A549 (cell line): ENCODE measurements around the gene DDR2. TPM values are rescaled to one million over a fixed set of nuclear protein-coding genes. Genes with fewer than 3 reads are reported as not detected.

Experiments used
- ATAC-seq, 2 experiments: fragments of 200-7000 bp in 1 of 2; fragments of >200 bp in 1 of 2; cut with Nextera tagmentation in 1 of 2; cut with Tn5 transposase in 1 of 2; 3 replicates each; pipeline versions ENCODE4 v1.8.0 to v1.9.1; 2018 to 2020; ENCODE audit warnings: mild to moderate bottlenecking in 1 of 2, moderate library complexity in 1 of 2
- CTCF ChIA-PET: fragments of 300-600 bp; sonication (Branson Sonifier 250); formaldehyde crosslinking; extraction: SDS; loops from one replicate; lab custom pipeline; 2021; ENCODE audit warnings: antibody characterized with exemption, inconsistent platforms; lab: Yijun Ruan, JAX
- POLR2A ChIA-PET: fragments of 350-600 bp; formaldehyde crosslinking; extraction: SDS; loops from one replicate; lab custom pipeline; 2021; ENCODE audit warnings: antibody characterized with exemption, inconsistent platforms; lab: Yijun Ruan, JAX
- DNase-seq, 2 experiments: peaks; one replicate each; pipeline versions ENCODE4 v3.0.0 to v3.0.0-alpha.2; 2011 to 2016; ENCODE audit warnings: low read depth in 1 of 2, low spot score in 1 of 2
- FAIRE-seq: peaks from 2 replicates; lab custom pipeline; 2011; peaks lifted over from hg19 to GRCh38; lab: Jason Lieb, UNC
- H3K27ac ChIP-seq, 2 experiments: fragments of >200 bp; sonication (Bioruptor Twin); formaldehyde crosslinking; 3 replicates each; pipeline ENCODE4 v1.5.1; 2016 to 2017
- H3K4me1 ChIP-seq: fragments of >200 bp; sonication (Bioruptor Twin); formaldehyde crosslinking; 3 replicates; pipeline ENCODE4 v1.6.1; 2016
- H3K4me2 ChIP-seq: fragments of >200 bp; sonication (Bioruptor Twin); formaldehyde crosslinking; 3 replicates; pipeline ENCODE4 v1.6.1; 2016
- H3K4me3 ChIP-seq: fragments of >200 bp; sonication (Bioruptor Twin); formaldehyde crosslinking; 3 replicates; pipeline ENCODE4 v1.5.1; 2016
- H3K9me3 ChIP-seq: fragments of >200 bp; sonication (Bioruptor Twin); formaldehyde crosslinking; 3 replicates; pipeline ENCODE4 v1.6.1; 2016
- BHLHE40 ChIP-seq: IDR thresholded peaks from 2 replicates; pipeline ENCODE4 v1.6.1; 2012; ENCODE audit warnings: low read depth, low read length, inconsistent platforms
- CBX8 ChIP-seq: fragments of 200-600 bp; sonication (generic); IDR thresholded peaks from 2 replicates; pipeline ENCODE4 v1.6.1; 2016
- CEBPB ChIP-seq, 2 experiments: fragments of >200 bp in 1 of 2; sonication (Bioruptor Twin) in 1 of 2; formaldehyde crosslinking in 1 of 2; IDR thresholded peaks; 2 replicates each; pipeline ENCODE4 v1.6.1; 2012 to 2016
- EHF ChIP-seq: fragments of 250-450 bp; sonication (Bioruptor Pico); IDR thresholded peaks from 2 replicates; pipeline ENCODE4 v1.5.0; 2020; ENCODE audit warnings: mild to moderate bottlenecking
- EHMT2 ChIP-seq: fragments of 200-600 bp; sonication (generic); IDR thresholded peaks from 2 replicates; pipeline ENCODE4 v1.6.1; 2016; ENCODE audit warnings: antibody characterized with exemption, low read depth, mild to moderate bottlenecking, moderate library complexity
- ESRRA ChIP-seq: fragments of 150-350 bp; IDR thresholded peaks from 2 replicates; pipeline ENCODE4 v1.6.1; 2014; ENCODE audit warnings: mild to moderate bottlenecking, low read length, borderline replicate concordance
- FOSL2 ChIP-seq, 2 experiments: fragments of 450-650 bp in 1 of 2; fragments of >200 bp in 1 of 2; sonication (Bioruptor Twin) in 1 of 2; formaldehyde crosslinking; IDR thresholded peaks; 2 replicates each; pipeline versions ENCODE4 v1.5.0 to v1.6.1; 2016 to 2020; ENCODE audit warnings: mild to moderate bottlenecking in 1 of 2, moderate library complexity in 1 of 2
- FOXS1 ChIP-seq: fragments of 250-450 bp; sonication (Bioruptor Pico); IDR thresholded peaks from 2 replicates; pipeline ENCODE4 v1.5.0; 2020; ENCODE audit warnings: mild to moderate bottlenecking, moderate library complexity
- HOXB5 ChIP-seq: fragments of 250-450 bp; sonication (Bioruptor Pico); IDR thresholded peaks from 2 replicates; pipeline ENCODE4 v1.5.0; 2020; ENCODE audit warnings: mild to moderate bottlenecking, moderate library complexity
- KDM5A ChIP-seq: fragments of 200-600 bp; sonication (generic); IDR thresholded peaks from 2 replicates; pipeline ENCODE4 v1.6.1; 2016; ENCODE audit warnings: antibody characterized with exemption, mild to moderate bottlenecking
- MYC ChIP-seq: IDR thresholded peaks from 2 replicates; pipeline ENCODE4 v1.6.1; 2012; ENCODE audit warnings: mild to moderate bottlenecking, inconsistent platforms, low read length, improper control_type of control experiment, borderline replicate concordance
- PHF8 ChIP-seq: fragments of 200-600 bp; sonication (generic); IDR thresholded peaks from 2 replicates; pipeline ENCODE4 v1.6.1; 2016; ENCODE audit warnings: low read depth, mild to moderate bottlenecking, antibody characterized with exemption, moderate library complexity, borderline replicate concordance
- POLR2A ChIP-seq: IDR thresholded peaks from 2 replicates; pipeline ENCODE4 v1.6.1; 2012; ENCODE audit warnings: mild to moderate bottlenecking, low read length
- POLR2AphosphoS2 ChIP-seq: conservative IDR thresholded peaks from 2 replicates; pipeline ENCODE4 v1.6.1; 2012; ENCODE audit warnings: low read length, improper control_type of control experiment, inconsistent platforms
- RAD21 ChIP-seq, 2 experiments: fragments of >200 bp in 1 of 2; sonication (Bioruptor Twin) in 1 of 2; formaldehyde crosslinking in 1 of 2; IDR thresholded peaks in 1 of 2; conservative IDR thresholded peaks in 1 of 2; 2 replicates in 1 of 2; 3 replicates in 1 of 2; pipeline ENCODE4 v1.6.1; 2012 to 2018; ENCODE audit warnings: inconsistent platforms in 1 of 2
- RFX5 ChIP-seq: fragments of 450-650 bp; IDR thresholded peaks from 2 replicates; pipeline ENCODE4 v1.7.1; 2014; ENCODE audit warnings: antibody characterized with exemption, mild to moderate bottlenecking, moderate library complexity
- RNF2 ChIP-seq: fragments of 200-600 bp; sonication (generic); IDR thresholded peaks from 2 replicates; pipeline ENCODE4 v1.6.1; 2016; ENCODE audit warnings: low read depth, mild to moderate bottlenecking, antibody characterized with exemption, moderate library complexity, borderline replicate concordance
- ZFP36 ChIP-seq: fragments of 450-650 bp; IDR thresholded peaks from 2 replicates; pipeline ENCODE4 v1.6.1; 2014; ENCODE audit warnings: borderline replicate concordance; ENCODE audit not compliant: partially characterized antibody
- ZSCAN20 ChIP-seq: fragments of 250-450 bp; sonication (Bioruptor Pico); IDR thresholded peaks from 2 replicates; pipeline ENCODE4 v1.8.0; 2022; ENCODE audit warnings: mild to moderate bottlenecking, moderate library complexity
- WGBS: methylation state at CpG from one replicate; pipeline ENCODE4 v1.1.6; 2017; ENCODE audit errors: missing lambda C conversion rate; 5-methylcytosine and 5-hydroxymethylcytosine counted together
- polyA plus RNA-seq, 4 experiments: library from polyadenylated mRNA; depleted of rRNA in 3 of 4; stranded (reverse); fragments of >200 nt; fragmentation: RNase III in 1 of 4; extraction: RNeasy Plus Mini Kit Qiagen cat#74134 plus additional on column Dnase treatment in 1 of 4; gene quantifications; 2 replicates in 3 of 4; 3 replicates in 1 of 4; pipeline ENCODE4 v1.2.3, GENCODE V29; 2011 to 2017
- TF ChIP-seq, protein P1 (sequence below): fragments of 150-350 bp; IDR thresholded peaks from 2 replicates; pipeline ENCODE4 v1.6.1; 2014; ENCODE audit warnings: low read depth, mild to moderate bottlenecking, low read length
- TF ChIP-seq, protein P2 (sequence below): fragments of 200-600 bp; sonication (generic); IDR thresholded peaks from 2 replicates; pipeline ENCODE4 v1.6.1; 2016; ENCODE audit warnings: antibody characterized with exemption, mild to moderate bottlenecking, moderate library complexity
- TF ChIP-seq, protein P3 (sequence below): IDR thresholded peaks from 2 replicates; pipeline ENCODE4 v1.6.1; 2012; ENCODE audit warnings: low read depth, borderline replicate concordance
- TF ChIP-seq, protein P4 (sequence below): fragments of >200 bp; sonication (Bioruptor Twin); formaldehyde crosslinking; IDR thresholded peaks from 2 replicates; pipeline ENCODE4 v1.6.1; 2016
- TF ChIP-seq, protein P5 (sequence below): IDR thresholded peaks from 2 replicates; pipeline ENCODE4 v1.6.1; 2012
- TF ChIP-seq, protein P6 (sequence below): fragments of >200 bp; sonication (Bioruptor Twin); formaldehyde crosslinking; IDR thresholded peaks from 3 replicates; pipeline ENCODE4 v1.5.1; 2016
- TF ChIP-seq, protein P7 (sequence below): fragments of 250-450 bp; sonication (Bioruptor Pico); IDR thresholded peaks from 2 replicates; pipeline ENCODE4 v1.5.0; 2020; ENCODE audit warnings: low read depth, mild to moderate bottlenecking, moderate library complexity

DDR2 gene
- polyA plus RNA-seq, 2 of the 4 experiments (the other 2 are of a cell fraction): 0.14 to 0.49 TPM

DNA sequence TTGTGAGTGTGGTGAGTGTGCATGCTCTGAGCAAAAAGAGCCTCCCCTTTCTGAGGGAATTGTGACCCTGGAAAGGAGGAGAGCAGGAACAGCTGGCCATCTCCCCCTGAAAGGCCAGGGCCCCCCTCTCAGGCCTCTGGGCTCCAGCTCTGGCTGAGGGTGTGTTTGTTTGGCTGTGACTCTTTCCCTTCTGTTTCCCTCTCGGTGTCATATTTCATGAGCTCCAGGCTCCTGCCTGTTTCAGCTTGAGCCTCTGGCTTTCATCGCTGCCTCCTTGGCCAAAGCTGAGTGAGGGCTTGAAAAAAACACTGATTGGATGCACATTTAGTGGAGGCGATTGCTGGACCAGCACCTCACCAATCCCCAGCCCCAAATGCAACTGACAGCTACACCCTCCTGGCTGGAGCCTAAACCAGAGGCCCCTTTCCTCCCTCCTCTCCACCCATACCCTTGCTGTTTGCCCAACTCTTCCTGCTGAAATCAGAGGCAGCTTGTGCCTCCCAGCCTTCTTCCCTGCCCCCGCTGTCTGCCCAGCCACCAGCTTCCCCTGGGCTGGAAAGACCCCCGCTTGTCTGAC is 64.1 kb downstream of the DDR2 start:
- DNase-seq: peak in 1 of 2 experiments; percentile 54
- Histone ChIP-seq H3K4me3 (no peak overlapping the region), H3K9me3 (no peaks in the 10 kb centered on the region), H3K27ac (peak overlapping the region; percentile 18 to 68; a peak in 3 of 6 replicates), H3K4me1 (peaks cover 18% of the 10 kb centered on the region), H3K4me2 (peak overlapping the region; percentile 52)
- CTCF ChIA-PET: no interaction called here
- FAIRE-seq: no peak
- 47% methylated on average over 5 of the region's 5 CpGs for WGBS
- ATAC-seq: peak; percentile 87 to 91
- POLR2A ChIA-PET: no interaction called here
- TF ChIP-seq FOXS1 (CRISPR knock-in tag) (no peak), ZFP36 (no peak), EHF (CRISPR knock-in tag) (no peak), PHF8 (no peak), EHMT2 (no peak), ESRRA (no peak), RNF2 (no peak), MYC (no peak), CEBPB (IDR thresholded peaks at IDR 0.05) (no peak), RFX5 (no peak), FOSL2 (IDR thresholded peaks at IDR 0.05) (no peak), FOSL2 (CRISPR knock-in tag; IDR thresholded peaks at IDR 0.05) (no peak), HOXB5 (no peak), ZSCAN20 (CRISPR knock-in tag) (no peak), CBX8 (no peak)
- TF ChIP-seq, protein P1, sequence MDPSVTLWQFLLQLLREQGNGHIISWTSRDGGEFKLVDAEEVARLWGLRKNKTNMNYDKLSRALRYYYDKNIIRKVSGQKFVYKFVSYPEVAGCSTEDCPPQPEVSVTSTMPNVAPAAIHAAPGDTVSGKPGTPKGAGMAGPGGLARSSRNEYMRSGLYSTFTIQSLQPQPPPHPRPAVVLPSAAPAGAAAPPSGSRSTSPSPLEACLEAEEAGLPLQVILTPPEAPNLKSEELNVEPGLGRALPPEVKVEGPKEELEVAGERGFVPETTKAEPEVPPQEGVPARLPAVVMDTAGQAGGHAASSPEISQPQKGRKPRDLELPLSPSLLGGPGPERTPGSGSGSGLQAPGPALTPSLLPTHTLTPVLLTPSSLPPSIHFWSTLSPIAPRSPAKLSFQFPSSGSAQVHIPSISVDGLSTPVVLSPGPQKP: no peak
- TF ChIP-seq, protein P2, sequence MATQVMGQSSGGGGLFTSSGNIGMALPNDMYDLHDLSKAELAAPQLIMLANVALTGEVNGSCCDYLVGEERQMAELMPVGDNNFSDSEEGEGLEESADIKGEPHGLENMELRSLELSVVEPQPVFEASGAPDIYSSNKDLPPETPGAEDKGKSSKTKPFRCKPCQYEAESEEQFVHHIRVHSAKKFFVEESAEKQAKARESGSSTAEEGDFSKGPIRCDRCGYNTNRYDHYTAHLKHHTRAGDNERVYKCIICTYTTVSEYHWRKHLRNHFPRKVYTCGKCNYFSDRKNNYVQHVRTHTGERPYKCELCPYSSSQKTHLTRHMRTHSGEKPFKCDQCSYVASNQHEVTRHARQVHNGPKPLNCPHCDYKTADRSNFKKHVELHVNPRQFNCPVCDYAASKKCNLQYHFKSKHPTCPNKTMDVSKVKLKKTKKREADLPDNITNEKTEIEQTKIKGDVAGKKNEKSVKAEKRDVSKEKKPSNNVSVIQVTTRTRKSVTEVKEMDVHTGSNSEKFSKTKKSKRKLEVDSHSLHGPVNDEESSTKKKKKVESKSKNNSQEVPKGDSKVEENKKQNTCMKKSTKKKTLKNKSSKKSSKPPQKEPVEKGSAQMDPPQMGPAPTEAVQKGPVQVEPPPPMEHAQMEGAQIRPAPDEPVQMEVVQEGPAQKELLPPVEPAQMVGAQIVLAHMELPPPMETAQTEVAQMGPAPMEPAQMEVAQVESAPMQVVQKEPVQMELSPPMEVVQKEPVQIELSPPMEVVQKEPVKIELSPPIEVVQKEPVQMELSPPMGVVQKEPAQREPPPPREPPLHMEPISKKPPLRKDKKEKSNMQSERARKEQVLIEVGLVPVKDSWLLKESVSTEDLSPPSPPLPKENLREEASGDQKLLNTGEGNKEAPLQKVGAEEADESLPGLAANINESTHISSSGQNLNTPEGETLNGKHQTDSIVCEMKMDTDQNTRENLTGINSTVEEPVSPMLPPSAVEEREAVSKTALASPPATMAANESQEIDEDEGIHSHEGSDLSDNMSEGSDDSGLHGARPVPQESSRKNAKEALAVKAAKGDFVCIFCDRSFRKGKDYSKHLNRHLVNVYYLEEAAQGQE: no peak
- TF ChIP-seq, protein P3, sequence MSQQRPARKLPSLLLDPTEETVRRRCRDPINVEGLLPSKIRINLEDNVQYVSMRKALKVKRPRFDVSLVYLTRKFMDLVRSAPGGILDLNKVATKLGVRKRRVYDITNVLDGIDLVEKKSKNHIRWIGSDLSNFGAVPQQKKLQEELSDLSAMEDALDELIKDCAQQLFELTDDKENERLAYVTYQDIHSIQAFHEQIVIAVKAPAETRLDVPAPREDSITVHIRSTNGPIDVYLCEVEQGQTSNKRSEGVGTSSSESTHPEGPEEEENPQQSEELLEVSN: no peak
- TF ChIP-seq, protein P4, sequence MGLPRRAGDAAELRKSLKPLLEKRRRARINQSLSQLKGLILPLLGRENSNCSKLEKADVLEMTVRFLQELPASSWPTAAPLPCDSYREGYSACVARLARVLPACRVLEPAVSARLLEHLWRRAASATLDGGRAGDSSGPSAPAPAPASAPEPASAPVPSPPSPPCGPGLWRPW: no peak
- TF ChIP-seq, protein P5, sequence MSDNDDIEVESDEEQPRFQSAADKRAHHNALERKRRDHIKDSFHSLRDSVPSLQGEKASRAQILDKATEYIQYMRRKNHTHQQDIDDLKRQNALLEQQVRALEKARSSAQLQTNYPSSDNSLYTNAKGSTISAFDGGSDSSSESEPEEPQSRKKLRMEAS: no peak

DNA sequence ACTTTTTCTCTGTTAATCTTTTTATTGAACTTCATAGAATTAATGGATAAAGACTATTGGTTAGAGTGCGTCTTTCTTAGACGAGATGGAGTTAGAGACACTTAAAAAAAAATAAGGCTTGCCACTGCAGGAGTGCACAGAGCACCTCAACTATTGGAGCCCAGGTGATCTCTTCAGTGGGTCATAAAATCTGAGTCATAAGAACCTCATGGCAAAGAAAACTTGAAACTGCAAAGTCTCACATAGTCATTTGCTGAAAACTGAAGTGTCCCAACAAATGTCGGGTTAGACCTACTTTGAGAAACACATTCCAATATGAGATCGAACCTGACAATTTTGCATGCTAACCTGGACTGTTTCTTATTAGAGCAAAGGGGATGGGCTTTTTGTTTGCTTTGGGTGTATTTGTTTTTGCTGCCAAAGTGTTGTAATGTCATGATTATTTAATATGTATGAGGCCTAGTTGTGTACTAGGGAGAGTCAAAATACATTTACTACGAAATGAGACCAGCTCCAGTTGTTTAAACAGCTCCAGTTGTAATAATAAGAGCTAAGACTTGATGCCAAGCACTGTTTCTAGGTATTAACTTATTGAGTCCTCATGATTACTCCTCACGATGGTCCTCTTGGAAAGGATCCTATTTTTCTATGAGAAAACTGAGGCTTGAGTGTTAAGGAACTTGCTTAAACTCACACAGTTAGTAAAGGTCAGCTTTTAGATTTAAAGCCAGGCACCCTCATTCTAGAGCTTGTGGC is 65.1 kb downstream of the DDR2 start:
- CTCF ChIA-PET: no interaction called here
- 75% methylated on average over 6 of the region's 6 CpGs for WGBS
- Histone ChIP-seq H3K4me1 (peaks cover 18% of the 10 kb centered on the region), H3K27ac (peak overlapping the region in 1 of 2 experiments; percentile 68; a peak in 3 of 6 replicates), H3K4me2 (no peak overlapping the region; the same call in 2 of the 3 replicates), H3K4me3 (no peak overlapping the region), H3K9me3 (no peaks in the 10 kb centered on the region)
- ATAC-seq: no peak
- no peak for FAIRE-seq
- DNase-seq: no peak
- POLR2A ChIA-PET: no interaction called here
- TF ChIP-seq KDM5A (no peak), BHLHE40 (no peak), RAD21 (conservative IDR thresholded peaks at IDR 0.05 in 1 of 2, IDR thresholded peaks at IDR 0.05 in 1 of 2) (no peak), POLR2A (no peak), POLR2AphosphoS2 (no peak)
- TF ChIP-seq, protein P6, sequence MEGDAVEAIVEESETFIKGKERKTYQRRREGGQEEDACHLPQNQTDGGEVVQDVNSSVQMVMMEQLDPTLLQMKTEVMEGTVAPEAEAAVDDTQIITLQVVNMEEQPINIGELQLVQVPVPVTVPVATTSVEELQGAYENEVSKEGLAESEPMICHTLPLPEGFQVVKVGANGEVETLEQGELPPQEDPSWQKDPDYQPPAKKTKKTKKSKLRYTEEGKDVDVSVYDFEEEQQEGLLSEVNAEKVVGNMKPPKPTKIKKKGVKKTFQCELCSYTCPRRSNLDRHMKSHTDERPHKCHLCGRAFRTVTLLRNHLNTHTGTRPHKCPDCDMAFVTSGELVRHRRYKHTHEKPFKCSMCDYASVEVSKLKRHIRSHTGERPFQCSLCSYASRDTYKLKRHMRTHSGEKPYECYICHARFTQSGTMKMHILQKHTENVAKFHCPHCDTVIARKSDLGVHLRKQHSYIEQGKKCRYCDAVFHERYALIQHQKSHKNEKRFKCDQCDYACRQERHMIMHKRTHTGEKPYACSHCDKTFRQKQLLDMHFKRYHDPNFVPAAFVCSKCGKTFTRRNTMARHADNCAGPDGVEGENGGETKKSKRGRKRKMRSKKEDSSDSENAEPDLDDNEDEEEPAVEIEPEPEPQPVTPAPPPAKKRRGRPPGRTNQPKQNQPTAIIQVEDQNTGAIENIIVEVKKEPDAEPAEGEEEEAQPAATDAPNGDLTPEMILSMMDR: no peak
- TF ChIP-seq, protein P7, sequence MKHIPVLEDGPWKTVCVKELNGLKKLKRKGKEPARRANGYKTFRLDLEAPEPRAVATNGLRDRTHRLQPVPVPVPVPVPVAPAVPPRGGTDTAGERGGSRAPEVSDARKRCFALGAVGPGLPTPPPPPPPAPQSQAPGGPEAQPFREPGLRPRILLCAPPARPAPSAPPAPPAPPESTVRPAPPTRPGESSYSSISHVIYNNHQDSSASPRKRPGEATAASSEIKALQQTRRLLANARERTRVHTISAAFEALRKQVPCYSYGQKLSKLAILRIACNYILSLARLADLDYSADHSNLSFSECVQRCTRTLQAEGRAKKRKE (CRISPR knock-in tag): no peak
